Mucosa of descending colon (tissue), 3 donors: Measurements from ENCODE around the gene LINGO1. TPM values are rescaled to one million over a fixed set of nuclear protein-coding genes. Genes with fewer than 3 reads are reported as not detected.

Experiments used
- ATAC-seq: fragments of 200-7000 bp; cut with Tn5 transposase; one replicate; pipeline ENCODE4 v1.9.1; 2020; ENCODE audit warnings: mild to moderate bottlenecking, moderate library complexity
- DNase-seq, 3 donors: peaks; one replicate each; pipeline ENCODE4 v3.0.0-alpha.2; 2020
- H3K36me3 ChIP-seq: fragments of 200-600 bp; one replicate; pipeline ENCODE4 v1.8.0; 2021; ENCODE audit warnings: low read depth, mild to moderate bottlenecking
- H3K4me1 ChIP-seq: fragments of 200-600 bp; one replicate; pipeline ENCODE4 v1.8.0; 2021; ENCODE audit warnings: low read depth, mild to moderate bottlenecking
- H3K4me3 ChIP-seq: fragments of 200-600 bp; one replicate; pipeline ENCODE4 v1.8.0; 2021; ENCODE audit warnings: mild to moderate bottlenecking
- H3K9me3 ChIP-seq: fragments of 200-600 bp; one replicate; pipeline ENCODE4 v1.8.0; 2021; ENCODE audit warnings: mild to moderate bottlenecking
- intact Hi-C, 2 donors: fragments of 100-400 bp; cut with DNase I in 1 of 2; cut with micrococcal nuclease in 1 of 2; formaldehyde crosslinking; loops; one replicate each; pipeline versions ENCODE4 v1.11.0 to v1.11.1; 2022; cut with DNase I, micrococcal nuclease
- total RNA-seq, 3 donors: library from RNA; stranded (reverse); fragmentation: NEBNext Ultra II Directional in 2 of 3; extraction: Animal tissue kit (Norgen Biotek cat#: 25700) in 2 of 3; gene quantifications; one replicate each; pipeline versions ENCODE4 v1.2.1 to v1.2.4, GENCODE V29; 2021 to 2023
- TF ChIP-seq, protein P1 (sequence below): fragments of 200-600 bp; IDR thresholded peaks from one replicate; pipeline ENCODE4 v1.8.0; 2022; ENCODE audit warnings: antibody characterized with exemption, mild to moderate bottlenecking
- donor health status: DM: no; HTN: no; CAD: no; lungs with moderate emphysema.
- donor health status: DM: no; HTN: no; CAD: no.
- donor health status: DM: no; HTN: yes; CAD: no.

LINGO1 gene
- total RNA-seq, 3 donors from 2014 or later: 1.8 to 2.6 (median 1.9) TPM

DNA sequence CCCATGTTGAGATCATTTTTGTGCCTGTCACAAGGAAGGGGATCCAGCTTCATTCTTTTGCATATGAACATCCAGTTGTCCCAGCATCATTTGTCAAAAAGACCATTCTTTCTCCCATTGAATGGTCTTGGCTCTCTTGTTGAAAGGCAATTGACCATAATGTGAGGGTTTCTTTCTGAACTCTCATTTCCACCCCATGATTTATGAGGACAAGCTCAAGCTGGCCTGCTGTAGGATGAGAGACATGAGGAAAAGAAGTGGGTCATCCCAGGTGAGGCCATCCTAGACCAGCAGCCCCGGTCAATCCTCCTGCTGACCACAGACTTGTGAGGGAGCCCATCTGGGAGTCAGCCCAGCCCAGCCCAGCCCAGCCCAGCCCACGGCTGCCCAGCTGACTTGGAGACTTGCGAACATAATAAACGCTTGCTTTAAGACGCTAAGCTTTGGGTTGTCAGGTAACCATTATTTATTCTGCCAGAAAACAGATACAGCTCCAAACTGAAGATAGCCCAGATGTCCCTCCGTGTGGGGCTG is 69.0 kb downstream of the LINGO1 start:
- intact Hi-C loops: no loop called here
- Histone ChIP-seq H3K4me3 (no peak overlapping the region), H3K4me1 (no peaks in the 10 kb centered on the region), H3K9me3 (no peaks in the 10 kb centered on the region), H3K36me3 (no peaks in the 10 kb centered on the region)
- no peak for DNase-seq
- no peak for ATAC-seq
- TF ChIP-seq, protein P1, sequence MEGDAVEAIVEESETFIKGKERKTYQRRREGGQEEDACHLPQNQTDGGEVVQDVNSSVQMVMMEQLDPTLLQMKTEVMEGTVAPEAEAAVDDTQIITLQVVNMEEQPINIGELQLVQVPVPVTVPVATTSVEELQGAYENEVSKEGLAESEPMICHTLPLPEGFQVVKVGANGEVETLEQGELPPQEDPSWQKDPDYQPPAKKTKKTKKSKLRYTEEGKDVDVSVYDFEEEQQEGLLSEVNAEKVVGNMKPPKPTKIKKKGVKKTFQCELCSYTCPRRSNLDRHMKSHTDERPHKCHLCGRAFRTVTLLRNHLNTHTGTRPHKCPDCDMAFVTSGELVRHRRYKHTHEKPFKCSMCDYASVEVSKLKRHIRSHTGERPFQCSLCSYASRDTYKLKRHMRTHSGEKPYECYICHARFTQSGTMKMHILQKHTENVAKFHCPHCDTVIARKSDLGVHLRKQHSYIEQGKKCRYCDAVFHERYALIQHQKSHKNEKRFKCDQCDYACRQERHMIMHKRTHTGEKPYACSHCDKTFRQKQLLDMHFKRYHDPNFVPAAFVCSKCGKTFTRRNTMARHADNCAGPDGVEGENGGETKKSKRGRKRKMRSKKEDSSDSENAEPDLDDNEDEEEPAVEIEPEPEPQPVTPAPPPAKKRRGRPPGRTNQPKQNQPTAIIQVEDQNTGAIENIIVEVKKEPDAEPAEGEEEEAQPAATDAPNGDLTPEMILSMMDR: no peak

Other genes with a start within 250 kb of the LINGO1 start
- gene PEAK1, start 212.8 kb downstream of the LINGO1 start, total RNA-seq: 10 to 100 TPM; 47.9 to 75.3 (median 65.7) TPM
- 10 to 100 TPM; 27.5 to 37.1 (median 34.7) TPM for gene HMG20A, start 212.0 kb downstream of the LINGO1 start, total RNA-seq